ENCODE data around the gene P2RX2.
"Not testable (repeated sequence)": the region's sequence is repeated elsewhere in the genome, so short reads cannot be mapped to it uniquely, and the experiment has no call there.

The P2RX2 gene

GRCh38 chr12:132584429-132584828, 34.1 kb upstream of the P2RX2 start:
- no peak for DNase-seq

- DNase-seq: no peak
Measured at GRCh38 chr12:132585177-132585576, 33.4 kb upstream of the P2RX2 start.

- DNase-seq: no peak
Measured at GRCh38 chr12:132586929-132587328, 31.6 kb upstream of the P2RX2 start.

GRCh38 chr12:132587781-132588180, 30.8 kb upstream of the P2RX2 start:
- no peak for DNase-seq

- DNase-seq: no peak
Measured at GRCh38 chr12:132588319-132588718, 30.3 kb upstream of the P2RX2 start.

- DNase-seq: no peak
Measured at GRCh38 chr12:132588821-132589669, 29.5 kb upstream of the P2RX2 start.

GRCh38 chr12:132591107-132591935, 27.3 kb upstream of the P2RX2 start:
- no peak for DNase-seq

GRCh38 chr12:132592282-132592970, 26.1 kb upstream of the P2RX2 start:
- no peak for DNase-seq

- no peak for DNase-seq
Measured at GRCh38 chr12:132593071-132593470, 25.5 kb upstream of the P2RX2 start.

GRCh38 chr12:132593521-132593920, 25.1 kb upstream of the P2RX2 start:
- no peak for DNase-seq

- peak; percentile 95 for DNase-seq
Measured at GRCh38 chr12:132593938-132594358, 24.6 kb upstream of the P2RX2 start.

GRCh38 chr12:132595183-132595582, 23.4 kb upstream of the P2RX2 start:
- no peak for DNase-seq

- DNase-seq: no peak
Measured at GRCh38 chr12:132596016-132596415, 22.6 kb upstream of the P2RX2 start.

GRCh38 chr12:132597333-132598316, 21.0 kb upstream of the P2RX2 start:
- DNase-seq: no peak

- not testable (repeated sequence) for DNase-seq
Measured at GRCh38 chr12:132599502-132599901, 19.1 kb upstream of the P2RX2 start.

GRCh38 chr12:132600048-132601032, 18.2 kb upstream of the P2RX2 start:
- peak; percentile 64 for DNase-seq

- peak; percentile 10 for DNase-seq
Measured at GRCh38 chr12:132601171-132601883, 17.2 kb upstream of the P2RX2 start.

GRCh38 chr12:132602572-132603239, 15.9 kb upstream of the P2RX2 start:
- DNase-seq: peak; percentile 27
